ENCODE data around the gene C17orf75.

DNA sequence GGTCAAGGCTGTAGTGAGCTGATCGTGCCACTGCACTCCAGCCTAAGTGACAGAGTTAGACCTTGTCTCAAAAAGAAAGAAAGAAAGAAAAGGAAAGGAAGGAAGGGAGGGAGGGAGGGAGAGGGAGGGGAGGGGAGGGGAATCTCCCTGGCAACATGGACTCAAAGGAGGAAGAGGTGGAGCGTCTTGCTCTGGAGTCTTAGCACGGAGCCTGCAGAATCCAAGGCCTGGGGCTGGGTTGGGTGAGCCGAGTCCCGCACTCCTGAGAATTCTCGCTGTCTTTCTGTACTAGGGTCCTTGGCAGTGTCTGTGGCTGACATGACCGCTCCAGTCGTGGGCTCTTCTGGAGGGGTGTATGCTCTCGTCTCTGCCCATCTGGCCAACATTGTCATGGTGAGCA is 36.9 kb downstream of the C17orf75 start:
- TF ChIP-seq, protein P1, sequence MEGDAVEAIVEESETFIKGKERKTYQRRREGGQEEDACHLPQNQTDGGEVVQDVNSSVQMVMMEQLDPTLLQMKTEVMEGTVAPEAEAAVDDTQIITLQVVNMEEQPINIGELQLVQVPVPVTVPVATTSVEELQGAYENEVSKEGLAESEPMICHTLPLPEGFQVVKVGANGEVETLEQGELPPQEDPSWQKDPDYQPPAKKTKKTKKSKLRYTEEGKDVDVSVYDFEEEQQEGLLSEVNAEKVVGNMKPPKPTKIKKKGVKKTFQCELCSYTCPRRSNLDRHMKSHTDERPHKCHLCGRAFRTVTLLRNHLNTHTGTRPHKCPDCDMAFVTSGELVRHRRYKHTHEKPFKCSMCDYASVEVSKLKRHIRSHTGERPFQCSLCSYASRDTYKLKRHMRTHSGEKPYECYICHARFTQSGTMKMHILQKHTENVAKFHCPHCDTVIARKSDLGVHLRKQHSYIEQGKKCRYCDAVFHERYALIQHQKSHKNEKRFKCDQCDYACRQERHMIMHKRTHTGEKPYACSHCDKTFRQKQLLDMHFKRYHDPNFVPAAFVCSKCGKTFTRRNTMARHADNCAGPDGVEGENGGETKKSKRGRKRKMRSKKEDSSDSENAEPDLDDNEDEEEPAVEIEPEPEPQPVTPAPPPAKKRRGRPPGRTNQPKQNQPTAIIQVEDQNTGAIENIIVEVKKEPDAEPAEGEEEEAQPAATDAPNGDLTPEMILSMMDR (IDR thresholded peaks at IDR 0.05), result no peak
- no peak for TF ChIP-seq POLR2A (IDR thresholded peaks at IDR 0.05)
